GM18867 (cell line): Measurements from ENCODE around the gene MAD1L1.

Source experiments
- ATAC-seq: cut with Tn5 transposase; IDR thresholded peaks from one replicate; pipeline ENCODE4 v1.9.1; 2021; ENCODE audit warnings: mild to moderate bottlenecking, moderate library complexity; ENCODE audit not compliant: unreplicated experiment

MAD1L1 gene

GRCh38 chr7:1965579-1966294, 267.0 kb downstream of the MAD1L1 start:
- no peak for ATAC-seq

- ATAC-seq = no peak
These were observed 267.7 kb downstream of the MAD1L1 start for GRCh38 chr7:1964913-1965578.

- no peak for ATAC-seq
These were observed 268.4 kb downstream of the MAD1L1 start for GRCh38 chr7:1964211-1964912.

GRCh38 chr7:1963575-1963974, 269.2 kb downstream of the MAD1L1 start:
- no peak for ATAC-seq

GRCh38 chr7:1961701-1962276, 271.0 kb downstream of the MAD1L1 start:
- ATAC-seq = no peak

GRCh38 chr7:1959305-1959704, 273.4 kb downstream of the MAD1L1 start:
- ATAC-seq = no peak

GRCh38 chr7:1957471-1958225, 275.1 kb downstream of the MAD1L1 start:
- no peak for ATAC-seq

GRCh38 chr7:1956611-1957470, 275.9 kb downstream of the MAD1L1 start:
- ATAC-seq = no peak

GRCh38 chr7:1956141-1956540, 276.6 kb downstream of the MAD1L1 start:
- ATAC-seq = no peak

- no peak for ATAC-seq
These were observed 278.3 kb downstream of the MAD1L1 start for GRCh38 chr7:1954366-1955004.

- no peak for ATAC-seq
These were observed 279.2 kb downstream of the MAD1L1 start for GRCh38 chr7:1953199-1954190.

- no peak for ATAC-seq
These were observed 280.0 kb downstream of the MAD1L1 start for GRCh38 chr7:1952781-1953180.

- no peak for ATAC-seq
These were observed 280.5 kb downstream of the MAD1L1 start for GRCh38 chr7:1952169-1952760.

- no peak for ATAC-seq
These were observed 281.1 kb downstream of the MAD1L1 start for GRCh38 chr7:1951600-1951999.

GRCh38 chr7:1951159-1951536, 281.6 kb downstream of the MAD1L1 start:
- ATAC-seq = no peak

- no peak for ATAC-seq
These were observed 282.1 kb downstream of the MAD1L1 start for GRCh38 chr7:1950452-1951158.

GRCh38 chr7:1950066-1950451, 282.7 kb downstream of the MAD1L1 start:
- no peak for ATAC-seq
